Caco-2 (cell line): ENCODE measurements around the gene EIF1. TPM values are rescaled to one million over a fixed set of nuclear protein-coding genes. Genes with fewer than 3 reads are reported as not detected.
A peak's percentile ranks its signal among the peaks of the same experiment; 100 is the strongest.

ENCODE experiments used
- BruUV-seq: library from RNA; stranded (reverse); fragments of 400-500 nt; replicated peaks from 2 replicates; lab custom pipeline; 2021; lab: Mats Ljungman, UMichigan
- CTCF ChIA-PET: fragments of 300-600 bp; sonication (Branson Sonifier 250); formaldehyde crosslinking; loops from one replicate; lab custom pipeline; 2022; ENCODE audit warnings: antibody characterized with exemption; lab: Charles Lee
- POLR2A ChIA-PET: fragments of 300-600 bp; sonication (Branson Sonifier 250); formaldehyde crosslinking; loops from one replicate; lab custom pipeline; 2022; ENCODE audit warnings: antibody characterized with exemption; lab: Charles Lee
- DNase-seq, 2 experiments: peaks; one replicate each; pipeline versions ENCODE4 v3.0.0 to v3.0.0-alpha.2; 2020 to 2022
- H3K27me3 ChIP-seq: replicated peaks from 2 replicates; pipeline ENCODE4 v1.6.0; 2011; ENCODE audit warnings: low read length; ENCODE audit not compliant: control insufficient read depth, insufficient read depth
- H3K36me3 ChIP-seq: 2 replicates; pipeline ENCODE4 v1.5.1; 2011; ENCODE audit warnings: low read length; ENCODE audit not compliant: control insufficient read depth, insufficient read depth
- H3K4me1 ChIP-seq: fragments of 250-450 bp; sonication (Bioruptor Pico); 2 replicates; pipeline ENCODE4 v1.5.1; 2020; ENCODE audit warnings: mild to moderate bottlenecking
- H3K4me3 ChIP-seq: 2 replicates; pipeline ENCODE4 v1.5.1; 2011; ENCODE audit warnings: low read depth, mild to moderate bottlenecking, control low read depth, low read length
- H3K9me3 ChIP-seq: fragments of 250-450 bp; sonication (Bioruptor Pico); 2 replicates; pipeline ENCODE4 v1.5.1; 2020; ENCODE audit warnings: mild to moderate bottlenecking, moderate library complexity
- H3K27ac Mint-ChIP-seq: one replicate; pipeline ENCODE4 v1.8.0; 2022; ENCODE audit warnings: mixed read lengths; ENCODE audit not compliant: unreplicated experiment
- H3K27me3 Mint-ChIP-seq: one replicate; pipeline ENCODE4 v1.8.0; 2022; ENCODE audit warnings: mixed read lengths; ENCODE audit not compliant: insufficient read depth, unreplicated experiment
- H3K36me3 Mint-ChIP-seq: one replicate; pipeline ENCODE4 v1.8.0; 2022; ENCODE audit warnings: mild to moderate bottlenecking, mixed read lengths; ENCODE audit not compliant: insufficient read depth, unreplicated experiment
- H3K4me1 Mint-ChIP-seq: one replicate; pipeline ENCODE4 v1.8.0; 2022; ENCODE audit warnings: low read depth, mixed read lengths; ENCODE audit not compliant: unreplicated experiment
- H3K4me3 Mint-ChIP-seq: one replicate; pipeline ENCODE4 v1.8.0; 2022; ENCODE audit warnings: mild to moderate bottlenecking, moderate library complexity, mixed read lengths; ENCODE audit not compliant: unreplicated experiment
- H3K9me3 Mint-ChIP-seq: one replicate; pipeline ENCODE4 v1.8.0; 2022; ENCODE audit warnings: mixed read lengths; ENCODE audit not compliant: unreplicated experiment
- intact Hi-C: fragments of 100-400 bp; cut with micrococcal nuclease; formaldehyde crosslinking; loops from one replicate; pipeline ENCODE4 v1.10.0; 2022; ENCODE audit not compliant: unreplicated experiment
- total RNA-seq: library from RNA; stranded (reverse); gene quantifications from 2 replicates; pipeline ENCODE4 v1.2.3, GENCODE V29; 2022
- TF ChIP-seq, protein P1 (sequence below), 2 experiments: fragments of 200-600 bp in 1 of 2; IDR thresholded peaks; 1 replicate in 1 of 2; 2 replicates in 1 of 2; pipeline versions ENCODE4 v1.5.1 to v1.8.0; 2011 to 2022; ENCODE audit warnings: antibody characterized with exemption in 1 of 2, control low read depth in 1 of 2, inconsistent platforms in 1 of 2, low read depth in 1 of 2, low read length in 1 of 2, mild to moderate bottlenecking in 1 of 2, moderate library complexity in 1 of 2; ENCODE audit not compliant: insufficient read depth in 1 of 2, severe bottlenecking in 1 of 2, unreplicated experiment in 1 of 2

Gene EIF1
- total RNA-seq, 1 experiment from 2014 or later = 783 TPM

GRCh38 chr17:41653421-41653820 lies 35.3 kb upstream of the EIF1 start:
- H3K4me1 ChIP-seq = peaks cover 38% of the 10 kb centered on the region
- TF ChIP-seq, protein P1, sequence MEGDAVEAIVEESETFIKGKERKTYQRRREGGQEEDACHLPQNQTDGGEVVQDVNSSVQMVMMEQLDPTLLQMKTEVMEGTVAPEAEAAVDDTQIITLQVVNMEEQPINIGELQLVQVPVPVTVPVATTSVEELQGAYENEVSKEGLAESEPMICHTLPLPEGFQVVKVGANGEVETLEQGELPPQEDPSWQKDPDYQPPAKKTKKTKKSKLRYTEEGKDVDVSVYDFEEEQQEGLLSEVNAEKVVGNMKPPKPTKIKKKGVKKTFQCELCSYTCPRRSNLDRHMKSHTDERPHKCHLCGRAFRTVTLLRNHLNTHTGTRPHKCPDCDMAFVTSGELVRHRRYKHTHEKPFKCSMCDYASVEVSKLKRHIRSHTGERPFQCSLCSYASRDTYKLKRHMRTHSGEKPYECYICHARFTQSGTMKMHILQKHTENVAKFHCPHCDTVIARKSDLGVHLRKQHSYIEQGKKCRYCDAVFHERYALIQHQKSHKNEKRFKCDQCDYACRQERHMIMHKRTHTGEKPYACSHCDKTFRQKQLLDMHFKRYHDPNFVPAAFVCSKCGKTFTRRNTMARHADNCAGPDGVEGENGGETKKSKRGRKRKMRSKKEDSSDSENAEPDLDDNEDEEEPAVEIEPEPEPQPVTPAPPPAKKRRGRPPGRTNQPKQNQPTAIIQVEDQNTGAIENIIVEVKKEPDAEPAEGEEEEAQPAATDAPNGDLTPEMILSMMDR (IDR thresholded peaks at IDR 0.05; ENCODE audit: insufficient read depth in 1 of 2, low read depth in 1 of 2, low read length in 1 of 2, severe bottlenecking in 1 of 2, unreplicated experiment in 1 of 2) = no peak
- H3K27me3 ChIP-seq = no peaks in the 10 kb centered on the region
- ChIA-PET CTCF (interaction anchor here (1.2 to 2.0 kb wide), 3 partner anchors 10 to 117 kb away, joined by 3 to 24 read pairs (median 7); no protein-coding TSS in a partner anchor), POLR2A (interaction anchor here (0.9 to 1.0 kb wide), 2 partner anchors 36 to 125 kb away, joined by 3 to 5 read pairs; partner anchors contain the start of gene KRT19)
- BruUV-seq = no TSS peak
- H3K4me3 Mint-ChIP-seq = no peak overlapping the region
- no peak for DNase-seq
- no peaks in the 10 kb centered on the region for H3K27me3 Mint-ChIP-seq
- H3K36me3 ChIP-seq = no peaks in the 10 kb centered on the region
- no peak overlapping the region for H3K4me3 ChIP-seq
- intact Hi-C loops = no loop called here
- peaks cover 7% of the 10 kb centered on the region for H3K4me1 Mint-ChIP-seq
- H3K27ac Mint-ChIP-seq = no peak overlapping the region
- no peaks in the 10 kb centered on the region for H3K9me3 ChIP-seq
- peaks cover 4% of the 10 kb centered on the region for H3K36me3 Mint-ChIP-seq
- H3K9me3 Mint-ChIP-seq = no peaks in the 10 kb centered on the region

DNA sequence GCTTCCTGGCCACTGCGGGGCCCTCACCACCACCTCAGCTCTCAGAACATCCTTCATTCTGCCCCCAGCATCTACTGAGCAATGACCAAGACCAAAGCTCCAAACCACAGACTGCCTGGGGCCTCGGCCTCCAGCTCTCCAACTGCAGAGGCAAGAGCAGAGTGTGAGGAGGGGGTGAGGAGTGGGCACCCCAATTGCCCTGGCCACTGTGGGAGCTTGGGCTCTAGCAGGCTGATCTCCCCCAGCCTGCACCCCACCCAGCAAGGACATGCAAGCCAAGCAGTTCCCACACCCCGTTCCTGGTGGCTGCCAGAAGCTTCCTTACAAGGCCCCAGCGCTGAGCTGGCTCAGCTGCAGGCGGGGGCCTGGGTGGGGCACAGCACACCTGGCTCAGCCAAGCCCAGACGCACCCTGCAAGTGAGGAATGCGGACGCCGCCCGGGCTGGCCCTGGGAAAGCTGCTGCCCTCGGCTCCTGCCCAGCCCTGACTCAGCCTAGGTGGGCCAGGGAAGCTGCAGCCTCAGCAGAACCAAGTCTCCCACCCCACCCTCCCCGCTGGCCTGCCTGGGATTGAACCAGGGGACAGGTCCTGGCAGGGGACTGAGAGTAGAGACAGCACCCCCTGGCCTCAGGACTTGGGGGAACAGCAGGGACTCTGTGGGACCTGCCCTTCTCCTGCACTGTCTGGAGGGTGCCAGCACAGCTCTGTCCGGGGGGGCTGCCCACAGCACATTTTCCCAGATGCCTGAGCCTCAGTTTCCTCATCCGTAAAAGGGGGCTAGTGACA lies 34.6 kb upstream of the EIF1 start:
- Mint-ChIP-seq H3K36me3 (no peaks in the 10 kb centered on the region), H3K27me3 (no peaks in the 10 kb centered on the region), H3K9me3 (no peaks in the 10 kb centered on the region), H3K27ac (no peak overlapping the region), H3K4me3 (no peak overlapping the region), H3K4me1 (peaks cover 7% of the 10 kb centered on the region)
- Histone ChIP-seq H3K4me1 (peaks cover 35% of the 10 kb centered on the region), H3K4me3 (no peak overlapping the region), H3K27me3 (no peaks in the 10 kb centered on the region), H3K36me3 (no peaks in the 10 kb centered on the region), H3K9me3 (no peaks in the 10 kb centered on the region)
- ChIA-PET CTCF (interaction anchor here (0.8 to 2.0 kb wide), 4 partner anchors 9 to 118 kb away, joined by 3 to 24 read pairs (median 8); no protein-coding TSS in a partner anchor), POLR2A (interaction anchor here (0.9 to 1.0 kb wide), 2 partner anchors 35 to 126 kb away, joined by 3 to 5 read pairs; partner anchors contain the start of gene KRT19)
- TF ChIP-seq, protein P1 (IDR thresholded peaks at IDR 0.05; ENCODE audit: insufficient read depth in 1 of 2, low read depth in 1 of 2, low read length in 1 of 2, severe bottlenecking in 1 of 2, unreplicated experiment in 1 of 2) = no peak
- intact Hi-C loops = no loop called here
- BruUV-seq = no TSS peak
- DNase-seq = peak; percentile 60 to 80

DNA sequence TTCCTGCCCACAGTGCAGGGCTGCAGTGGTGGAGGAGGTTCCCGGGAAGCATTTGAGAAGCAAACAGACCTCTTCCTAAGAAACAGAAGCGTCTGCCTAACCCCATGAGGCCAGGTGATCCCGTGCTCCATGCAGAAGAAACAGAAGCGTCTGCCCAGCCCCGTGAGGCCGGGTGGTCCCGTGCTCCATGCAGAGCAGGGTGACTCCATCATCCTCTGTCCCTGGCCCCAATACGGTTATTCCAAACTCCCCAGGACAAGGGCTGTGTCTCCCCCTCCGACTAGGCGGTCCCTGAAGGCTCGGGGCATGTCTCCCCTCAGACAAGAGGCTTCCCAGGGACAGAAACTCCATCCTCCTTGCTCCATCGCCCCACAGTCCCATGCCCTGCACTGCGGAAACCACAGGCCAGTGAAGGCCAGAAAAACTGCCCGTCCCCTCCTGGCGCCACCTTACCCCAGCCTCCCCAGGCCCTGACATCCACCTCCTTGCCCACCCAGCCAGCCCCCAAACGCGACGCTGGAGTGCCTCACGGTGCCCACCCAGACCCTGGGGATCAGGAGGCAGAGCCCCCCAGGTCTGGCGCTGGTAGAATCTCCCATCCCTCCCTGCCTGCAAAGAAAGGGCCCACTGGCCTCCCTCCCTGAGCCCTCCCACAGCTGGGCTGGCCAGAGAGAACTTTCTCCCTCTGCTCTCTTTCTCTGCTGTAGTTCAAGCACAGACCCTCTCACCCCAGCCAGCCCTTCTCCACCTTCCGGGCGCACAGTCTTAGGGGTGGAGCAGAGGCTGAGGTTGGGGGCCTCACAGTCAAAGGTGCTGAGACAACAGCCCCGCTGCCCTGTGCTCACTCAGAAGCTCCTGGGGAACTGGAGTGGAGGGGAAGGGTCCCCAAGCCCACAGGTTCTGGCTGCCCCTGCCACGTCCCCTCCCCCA lies 33.7 kb upstream of the EIF1 start:
- Histone ChIP-seq H3K36me3 (no peaks in the 10 kb centered on the region), H3K27me3 (no peaks in the 10 kb centered on the region), H3K4me1 (peaks cover 35% of the 10 kb centered on the region), H3K9me3 (no peaks in the 10 kb centered on the region), H3K4me3 (no peak overlapping the region)
- no peaks in the 10 kb centered on the region for H3K27me3 Mint-ChIP-seq
- H3K9me3 Mint-ChIP-seq = no peaks in the 10 kb centered on the region
- intact Hi-C loops = no loop called here
- peaks cover 7% of the 10 kb centered on the region for H3K4me1 Mint-ChIP-seq
- no peak overlapping the region for H3K4me3 Mint-ChIP-seq
- CTCF ChIA-PET = interaction anchor here (0.8 to 2.0 kb wide), 4 partner anchors 9 to 119 kb away, joined by 3 to 24 read pairs (median 8); no protein-coding TSS in a partner anchor
- no peak for DNase-seq
- POLR2A ChIA-PET = interaction anchor here (1.0 kb wide), 1 partner anchor 127 kb away, joined by 3 read pairs; the partner anchor contains the start of gene KRT19
- no TSS peak for BruUV-seq
- no peaks in the 10 kb centered on the region for H3K36me3 Mint-ChIP-seq
- peak overlapping the region; percentile 68 for H3K27ac Mint-ChIP-seq
- TF ChIP-seq, protein P1 (IDR thresholded peaks at IDR 0.05; ENCODE audit: insufficient read depth in 1 of 2, low read depth in 1 of 2, low read length in 1 of 2, severe bottlenecking in 1 of 2, unreplicated experiment in 1 of 2) = no peak
